Liver (tissue), 9 donors: Measurements from ENCODE around the gene CDH26. TPM values are rescaled to one million over a fixed set of nuclear protein-coding genes. Genes with fewer than 3 reads are reported as not detected.

Experiments
- DNase-seq: peaks from one replicate; pipeline ENCODE4 v3.0.0-alpha.2; 2017; ENCODE audit warnings: low spot score
- H3K27ac ChIP-seq, 2 donors: one replicate each; pipeline ENCODE4 v1.7.0; 2013; ENCODE audit warnings: inconsistent platforms in 2 of 2, low read length in 2 of 2, control low read depth in 1 of 2, low read depth in 1 of 2, mild to moderate bottlenecking in 1 of 2
- H3K27me3 ChIP-seq, 4 donors: one replicate each; pipeline versions ENCODE4 v1.6.1 to v1.7.0; 2013; ENCODE audit warnings: low read length in 3 of 4, inconsistent platforms in 1 of 4, mild to moderate bottlenecking in 1 of 4, moderate library complexity in 1 of 4; ENCODE audit not compliant: control insufficient read depth in 4 of 4, insufficient read depth in 4 of 4
- H3K36me3 ChIP-seq, 4 donors: one replicate each; pipeline versions ENCODE4 v1.6.1 to v1.7.0; 2013; ENCODE audit warnings: low read length in 3 of 4, mild to moderate bottlenecking in 3 of 4, low read depth in 1 of 4, moderate library complexity in 1 of 4; ENCODE audit not compliant: control insufficient read depth in 4 of 4, insufficient read depth in 3 of 4
- H3K4me1 ChIP-seq, 4 donors: one replicate each; pipeline versions ENCODE4 v1.6.1 to v1.7.0; 2013; ENCODE audit warnings: low read length in 3 of 4, mild to moderate bottlenecking in 3 of 4, moderate library complexity in 1 of 4; ENCODE audit not compliant: control insufficient read depth in 4 of 4, insufficient read depth in 4 of 4
- H3K4me3 ChIP-seq, 3 donors: one replicate each; pipeline versions ENCODE4 v1.6.1 to v1.7.0; 2013; ENCODE audit warnings: low read length in 3 of 3, control low read depth in 1 of 3, low read depth in 1 of 3, mild to moderate bottlenecking in 1 of 3
- H3K9ac ChIP-seq, 2 donors: one replicate each; pipeline ENCODE4 v1.7.0; 2013; ENCODE audit warnings: low read length in 2 of 2, mild to moderate bottlenecking in 2 of 2, moderate library complexity in 2 of 2, control low read depth in 1 of 2, low read depth in 1 of 2
- H3K9me3 ChIP-seq, 4 donors: one replicate each; pipeline versions ENCODE4 v1.6.1 to v1.7.0; 2013; ENCODE audit warnings: low read length in 3 of 4; ENCODE audit not compliant: control insufficient read depth in 4 of 4
- EGR1 ChIP-seq, 2 donors: IDR thresholded peaks; 2 replicates each; pipeline ENCODE4 v1.6.1; 2016 to 2018; ENCODE audit warnings: antibody characterized with exemption in 2 of 2, low read depth in 2 of 2
- FOXA2 ChIP-seq: IDR thresholded peaks from 2 replicates; pipeline ENCODE4 v1.6.1; 2016; ENCODE audit warnings: antibody characterized with exemption
- GABPA ChIP-seq, 2 donors: IDR thresholded peaks in 1 of 2; conservative IDR thresholded peaks in 1 of 2; 2 replicates each; pipeline ENCODE4 v1.6.1; 2016; ENCODE audit warnings: antibody characterized with exemption in 2 of 2, mild to moderate bottlenecking in 1 of 2, moderate library complexity in 1 of 2
- HNF4A ChIP-seq, 2 donors: conservative IDR thresholded peaks; 2 replicates each; pipeline ENCODE4 v1.6.1; 2016; ENCODE audit warnings: antibody characterized with exemption in 2 of 2, mild to moderate bottlenecking in 2 of 2
- HNF4G ChIP-seq: IDR thresholded peaks from 2 replicates; pipeline ENCODE4 v1.6.1; 2016; ENCODE audit warnings: antibody characterized with exemption
- NR2F2 ChIP-seq: IDR thresholded peaks from 2 replicates; pipeline ENCODE4 v1.6.1; 2016; ENCODE audit warnings: antibody characterized with exemption
- RAD21 ChIP-seq, 2 donors: IDR thresholded peaks; 2 replicates each; pipeline ENCODE4 v1.6.1; 2016; ENCODE audit warnings: antibody characterized with exemption in 2 of 2, mild to moderate bottlenecking in 2 of 2
- RXRA ChIP-seq, 2 donors: IDR thresholded peaks; 2 replicates each; pipeline ENCODE4 v1.6.1; 2017 to 2018; ENCODE audit warnings: antibody characterized with exemption in 2 of 2, mild to moderate bottlenecking in 1 of 2
- WGBS: extraction: QIAGEN DNeasy Blood & Tissue Kit; methylation state at CpG from one replicate; pipeline ENCODE4 v1.1.7; 2013; 5-methylcytosine and 5-hydroxymethylcytosine counted together
- polyA plus RNA-seq, 2 donors: library from polyadenylated mRNA; stranded (reverse) in 1 of 2; unstranded in 1 of 2; fragments of 200-250 nt in 1 of 2; fragments of >200 nt in 1 of 2; fragmentation: Nextera tagmentation in 1 of 2; extraction: Ambion mirVana in 1 of 2; gene quantifications; one replicate each; pipeline versions ENCODE4 v1.2.1 to v1.2.3, GENCODE V29; 2013 to 2015
- total RNA-seq, 2 donors: library from RNA; depleted of rRNA; stranded (reverse); fragments of >200 nt; gene quantifications; one replicate each; pipeline ENCODE4 v1.2.3, GENCODE V29; 2014
- TF ChIP-seq, protein P1 (sequence below): fragments of 150-350 bp; IDR thresholded peaks from 2 replicates; pipeline ENCODE4 v1.5.1; 2017; ENCODE audit warnings: improper control_type of control experiment, low read depth, low read length; ENCODE audit not compliant: missing input control
- TF ChIP-seq, protein P2 (sequence below): IDR thresholded peaks from 2 replicates; pipeline ENCODE4 v1.6.1; 2016; ENCODE audit warnings: antibody characterized with exemption, mild to moderate bottlenecking
- donor health status: healthy.
- donor health status: healthy.
- donor health status: healthy.
- donor health status: healthy.
- donor health status: healthy.

Gene CDH26
- total and polyA plus RNA-seq, 4 donors = 0.03 to 0.70 (median 0.43) TPM

DNA sequence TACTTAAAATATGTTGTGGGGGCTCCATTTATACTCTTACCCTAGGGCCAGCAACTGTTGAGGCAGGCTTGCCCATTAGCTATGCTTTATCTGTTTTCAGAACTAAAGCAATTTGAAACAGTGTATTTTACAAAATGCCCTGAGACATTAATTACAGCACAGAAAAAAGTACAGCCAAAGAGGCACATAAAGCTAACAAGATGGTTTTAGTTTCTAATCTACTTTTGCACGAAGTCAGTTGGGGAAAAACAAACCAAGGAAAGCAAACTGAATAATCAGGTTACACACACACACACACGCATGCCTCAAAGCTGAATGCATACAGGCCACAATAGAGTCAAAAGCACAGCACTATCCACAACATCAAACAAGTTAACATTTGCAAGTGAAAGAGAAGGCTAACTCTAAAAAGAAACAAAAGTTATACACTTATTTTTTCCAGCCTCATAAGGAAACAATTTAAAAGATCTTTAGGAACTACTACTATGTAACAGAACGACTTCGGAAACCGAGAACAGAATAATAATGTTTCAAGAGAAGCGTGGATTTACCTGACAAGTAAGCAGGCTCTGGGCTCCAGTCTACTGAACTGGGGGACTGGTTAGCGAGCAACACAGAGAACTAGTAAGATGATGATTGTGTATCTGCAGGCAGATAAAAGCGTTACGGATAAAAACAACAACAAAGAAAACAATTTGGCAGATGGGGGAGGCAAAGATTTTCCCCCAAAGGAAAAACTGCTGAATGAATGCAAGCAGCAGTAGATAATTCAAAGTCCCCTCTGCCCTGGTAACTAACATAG lies 26.5 kb upstream of the CDH26 start:
- peaks cover 0 to 8% (median 1%) of the 10 kb centered on the region in 4 donors for H3K27me3 ChIP-seq
- 90% methylated on average over 9 of the region's 9 CpGs for WGBS
- H3K27ac ChIP-seq = no peak overlapping the region
- H3K9me3 ChIP-seq = no peaks in the 10 kb centered on the region
- H3K4me3 ChIP-seq = no peak overlapping the region
- no peak overlapping the region for H3K9ac ChIP-seq
- TF ChIP-seq EGR1 (IDR thresholded peaks at IDR 0.05; ENCODE audit: low read depth in 2 of 2) (no peak), RXRA (IDR thresholded peaks at IDR 0.05) (no peak), RAD21 (IDR thresholded peaks at IDR 0.05) (no peak)
- TF ChIP-seq, protein P1, sequence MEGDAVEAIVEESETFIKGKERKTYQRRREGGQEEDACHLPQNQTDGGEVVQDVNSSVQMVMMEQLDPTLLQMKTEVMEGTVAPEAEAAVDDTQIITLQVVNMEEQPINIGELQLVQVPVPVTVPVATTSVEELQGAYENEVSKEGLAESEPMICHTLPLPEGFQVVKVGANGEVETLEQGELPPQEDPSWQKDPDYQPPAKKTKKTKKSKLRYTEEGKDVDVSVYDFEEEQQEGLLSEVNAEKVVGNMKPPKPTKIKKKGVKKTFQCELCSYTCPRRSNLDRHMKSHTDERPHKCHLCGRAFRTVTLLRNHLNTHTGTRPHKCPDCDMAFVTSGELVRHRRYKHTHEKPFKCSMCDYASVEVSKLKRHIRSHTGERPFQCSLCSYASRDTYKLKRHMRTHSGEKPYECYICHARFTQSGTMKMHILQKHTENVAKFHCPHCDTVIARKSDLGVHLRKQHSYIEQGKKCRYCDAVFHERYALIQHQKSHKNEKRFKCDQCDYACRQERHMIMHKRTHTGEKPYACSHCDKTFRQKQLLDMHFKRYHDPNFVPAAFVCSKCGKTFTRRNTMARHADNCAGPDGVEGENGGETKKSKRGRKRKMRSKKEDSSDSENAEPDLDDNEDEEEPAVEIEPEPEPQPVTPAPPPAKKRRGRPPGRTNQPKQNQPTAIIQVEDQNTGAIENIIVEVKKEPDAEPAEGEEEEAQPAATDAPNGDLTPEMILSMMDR = no peak
- no peaks in the 10 kb centered on the region for H3K36me3 ChIP-seq
- no peak for DNase-seq
- peaks cover 0 to 12% (median 6%) of the 10 kb centered on the region in 4 donors for H3K4me1 ChIP-seq

DNA sequence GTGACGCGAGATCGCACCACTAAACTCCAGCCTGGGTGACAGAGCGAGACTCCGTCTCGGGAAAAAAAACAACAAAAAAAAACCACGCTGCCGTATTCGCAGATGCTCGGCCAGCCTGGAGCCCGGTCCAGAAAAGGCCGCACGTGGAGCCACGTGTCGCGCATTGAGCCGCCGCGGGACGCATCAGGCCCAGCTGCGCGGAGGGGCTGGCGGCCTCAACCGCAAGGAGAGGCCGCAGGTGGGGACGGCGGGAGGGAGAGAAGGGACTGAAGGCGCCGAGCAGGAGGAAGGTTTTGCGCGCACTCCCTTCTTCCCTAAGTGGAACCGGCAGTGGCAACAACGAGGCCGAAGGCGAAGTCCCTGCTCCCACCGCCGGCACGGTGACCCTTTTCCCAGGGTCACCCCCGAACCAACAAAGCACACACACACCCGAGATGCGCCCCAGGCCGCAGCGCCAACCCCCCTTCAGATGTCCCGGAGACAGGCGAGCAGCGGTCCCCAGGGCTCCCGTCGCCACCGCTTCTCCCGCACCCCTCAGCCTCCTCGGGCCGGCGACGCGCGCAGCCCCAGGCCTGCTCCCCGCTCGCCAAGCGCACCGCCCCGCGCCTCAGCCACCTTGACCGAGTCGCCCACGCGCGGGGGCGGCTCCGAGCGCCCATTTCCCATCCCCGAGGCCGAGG lies 25.5 kb upstream of the CDH26 start:
- H3K9me3 ChIP-seq = no peaks in the 10 kb centered on the region
- no peak for DNase-seq
- H3K27ac ChIP-seq = no peak overlapping the region
- H3K27me3 ChIP-seq = peaks cover 0 to 8% (median 1%) of the 10 kb centered on the region in 4 donors
- TF ChIP-seq HNF4G = no peak
- TF ChIP-seq, protein P2, sequence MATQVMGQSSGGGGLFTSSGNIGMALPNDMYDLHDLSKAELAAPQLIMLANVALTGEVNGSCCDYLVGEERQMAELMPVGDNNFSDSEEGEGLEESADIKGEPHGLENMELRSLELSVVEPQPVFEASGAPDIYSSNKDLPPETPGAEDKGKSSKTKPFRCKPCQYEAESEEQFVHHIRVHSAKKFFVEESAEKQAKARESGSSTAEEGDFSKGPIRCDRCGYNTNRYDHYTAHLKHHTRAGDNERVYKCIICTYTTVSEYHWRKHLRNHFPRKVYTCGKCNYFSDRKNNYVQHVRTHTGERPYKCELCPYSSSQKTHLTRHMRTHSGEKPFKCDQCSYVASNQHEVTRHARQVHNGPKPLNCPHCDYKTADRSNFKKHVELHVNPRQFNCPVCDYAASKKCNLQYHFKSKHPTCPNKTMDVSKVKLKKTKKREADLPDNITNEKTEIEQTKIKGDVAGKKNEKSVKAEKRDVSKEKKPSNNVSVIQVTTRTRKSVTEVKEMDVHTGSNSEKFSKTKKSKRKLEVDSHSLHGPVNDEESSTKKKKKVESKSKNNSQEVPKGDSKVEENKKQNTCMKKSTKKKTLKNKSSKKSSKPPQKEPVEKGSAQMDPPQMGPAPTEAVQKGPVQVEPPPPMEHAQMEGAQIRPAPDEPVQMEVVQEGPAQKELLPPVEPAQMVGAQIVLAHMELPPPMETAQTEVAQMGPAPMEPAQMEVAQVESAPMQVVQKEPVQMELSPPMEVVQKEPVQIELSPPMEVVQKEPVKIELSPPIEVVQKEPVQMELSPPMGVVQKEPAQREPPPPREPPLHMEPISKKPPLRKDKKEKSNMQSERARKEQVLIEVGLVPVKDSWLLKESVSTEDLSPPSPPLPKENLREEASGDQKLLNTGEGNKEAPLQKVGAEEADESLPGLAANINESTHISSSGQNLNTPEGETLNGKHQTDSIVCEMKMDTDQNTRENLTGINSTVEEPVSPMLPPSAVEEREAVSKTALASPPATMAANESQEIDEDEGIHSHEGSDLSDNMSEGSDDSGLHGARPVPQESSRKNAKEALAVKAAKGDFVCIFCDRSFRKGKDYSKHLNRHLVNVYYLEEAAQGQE = no peak
- TF ChIP-seq FOXA2 = no peak
- no peak for TF ChIP-seq NR2F2
- no peak for TF ChIP-seq HNF4A (conservative IDR thresholded peaks at IDR 0.05)
- TF ChIP-seq GABPA (IDR thresholded peaks at IDR 0.05 in 1 of 2, conservative IDR thresholded peaks at IDR 0.05 in 1 of 2) = no peak
- no peak overlapping the region for H3K9ac ChIP-seq
- peaks cover 0 to 12% (median 6%) of the 10 kb centered on the region in 4 donors for H3K4me1 ChIP-seq
- WGBS = 84% methylated on average over 72 of the region's 72 CpGs
- peak overlapping the region in 1 of 3 donors; percentile 48 for H3K4me3 ChIP-seq
- no peaks in the 10 kb centered on the region for H3K36me3 ChIP-seq
